Glutamatergic neuron (in vitro differentiated cells): ENCODE data around the gene SETD3. TPM values are rescaled to one million over a fixed set of nuclear protein-coding genes. Genes with fewer than 3 reads are reported as not detected.
A peak's percentile ranks its signal among the peaks of the same experiment; 100 is the strongest.

Experiments
- DNase-seq: peaks from one replicate; pipeline ENCODE4 v3.0.0; 2022
- H3K27ac Mint-ChIP-seq: one replicate; pipeline ENCODE4 v1.8.0; 2020; ENCODE audit warnings: mild to moderate bottlenecking, mixed read lengths, inconsistent platforms; ENCODE audit not compliant: unreplicated experiment
- H3K27me3 Mint-ChIP-seq: one replicate; pipeline ENCODE4 v1.8.0; 2020; ENCODE audit warnings: mild to moderate bottlenecking, moderate library complexity, mixed read lengths, inconsistent platforms; ENCODE audit not compliant: unreplicated experiment
- H3K36me3 Mint-ChIP-seq: one replicate; pipeline ENCODE4 v1.8.0; 2020; ENCODE audit warnings: mild to moderate bottlenecking, mixed read lengths, inconsistent platforms; ENCODE audit not compliant: unreplicated experiment
- H3K4me1 Mint-ChIP-seq: one replicate; pipeline ENCODE4 v1.8.0; 2020; ENCODE audit warnings: mild to moderate bottlenecking, low read depth, mixed read lengths, inconsistent platforms; ENCODE audit not compliant: unreplicated experiment
- H3K4me3 Mint-ChIP-seq: one replicate; pipeline ENCODE4 v1.8.0; 2020; ENCODE audit warnings: mild to moderate bottlenecking, mixed read lengths, inconsistent platforms; ENCODE audit not compliant: unreplicated experiment
- H3K9me3 Mint-ChIP-seq: one replicate; pipeline ENCODE4 v1.8.0; 2020; ENCODE audit warnings: mild to moderate bottlenecking, moderate library complexity, mixed read lengths, inconsistent platforms; ENCODE audit not compliant: unreplicated experiment
- CTCF ChIP-seq: fragments of 200-600 bp; sonication (generic); IDR thresholded peaks from one replicate; pipeline ENCODE4 v1.5.0; 2021; ENCODE audit not compliant: partially characterized antibody, unreplicated experiment
- total RNA-seq: library from RNA; stranded (reverse); fragmentation: NEBNext Ultra II Directional; extraction: Animal tissue kit (Norgen Biotek cat#: 25700); gene quantifications from one replicate; pipeline ENCODE4 v1.2.1, GENCODE V29; 2021; ENCODE audit not compliant: unreplicated experiment

SETD3 gene
- total RNA-seq, 1 donor from 2014 or later, result 46.2 TPM

DNA sequence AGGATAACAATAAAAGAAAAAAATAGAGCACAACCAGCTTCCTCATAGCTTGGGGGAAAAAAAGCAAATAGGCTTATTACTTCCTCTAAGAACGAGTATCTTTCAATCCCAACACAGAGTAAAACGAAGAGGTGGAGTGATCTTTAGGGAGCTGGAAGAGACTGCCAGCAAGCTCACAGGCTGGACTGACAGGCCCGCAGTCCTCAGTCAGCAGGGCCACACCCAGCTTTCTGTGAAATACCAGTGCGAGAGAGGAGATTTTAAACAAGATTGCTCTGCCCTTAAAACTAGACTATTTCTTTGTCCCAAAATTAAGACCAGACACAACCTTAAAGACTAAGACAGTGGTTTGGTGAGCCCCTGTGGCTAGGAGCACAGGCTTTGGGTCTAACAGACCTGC is 32.9 kb downstream of the SETD3 start:
- TF ChIP-seq CTCF, result no peak
- no peak overlapping the region for H3K4me3 Mint-ChIP-seq
- no peaks in the 10 kb centered on the region for H3K4me1 Mint-ChIP-seq
- H3K27me3 Mint-ChIP-seq, result no peaks in the 10 kb centered on the region
- H3K27ac Mint-ChIP-seq, result no peak overlapping the region
- no peaks in the 10 kb centered on the region for H3K36me3 Mint-ChIP-seq
- no peak for DNase-seq
- no peaks in the 10 kb centered on the region for H3K9me3 Mint-ChIP-seq

GRCh38 chr14:99445931-99446330 is 34.7 kb downstream of the SETD3 start:
- no peaks in the 10 kb centered on the region for H3K36me3 Mint-ChIP-seq
- no peak overlapping the region for H3K27ac Mint-ChIP-seq
- DNase-seq, result no peak
- H3K4me3 Mint-ChIP-seq, result no peak overlapping the region
- no peaks in the 10 kb centered on the region for H3K9me3 Mint-ChIP-seq
- no peak for TF ChIP-seq CTCF
- H3K4me1 Mint-ChIP-seq, result peaks cover 10% of the 10 kb centered on the region
- H3K27me3 Mint-ChIP-seq, result peaks cover 4% of the 10 kb centered on the region

DNA sequence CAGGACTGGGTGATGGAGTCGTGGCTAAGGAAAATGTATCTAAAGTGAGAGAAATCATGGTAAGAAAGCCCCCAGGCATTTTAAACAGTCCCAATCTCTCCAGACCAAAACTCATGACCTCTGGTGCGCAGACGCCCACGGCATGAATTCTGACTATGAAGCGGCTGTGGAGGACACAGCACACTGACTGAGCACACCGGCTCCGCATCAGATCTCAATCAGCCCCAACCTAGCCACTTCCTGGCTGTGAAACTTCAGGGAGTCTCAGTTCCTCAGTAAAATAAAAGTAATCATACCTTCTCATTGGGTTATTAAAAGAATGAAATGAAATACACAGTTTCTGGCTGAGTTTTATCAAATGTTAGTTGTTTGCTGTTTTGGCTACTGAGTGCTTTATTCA is 38.7 kb downstream of the SETD3 start:
- H3K9me3 Mint-ChIP-seq, result peaks cover 5% of the 10 kb centered on the region
- H3K27ac Mint-ChIP-seq, result no peak overlapping the region
- H3K4me1 Mint-ChIP-seq, result peaks cover 12% of the 10 kb centered on the region
- H3K36me3 Mint-ChIP-seq, result no peaks in the 10 kb centered on the region
- peaks cover 5% of the 10 kb centered on the region for H3K27me3 Mint-ChIP-seq
- no peak for TF ChIP-seq CTCF
- no peak overlapping the region for H3K4me3 Mint-ChIP-seq
- DNase-seq, result no peak

DNA sequence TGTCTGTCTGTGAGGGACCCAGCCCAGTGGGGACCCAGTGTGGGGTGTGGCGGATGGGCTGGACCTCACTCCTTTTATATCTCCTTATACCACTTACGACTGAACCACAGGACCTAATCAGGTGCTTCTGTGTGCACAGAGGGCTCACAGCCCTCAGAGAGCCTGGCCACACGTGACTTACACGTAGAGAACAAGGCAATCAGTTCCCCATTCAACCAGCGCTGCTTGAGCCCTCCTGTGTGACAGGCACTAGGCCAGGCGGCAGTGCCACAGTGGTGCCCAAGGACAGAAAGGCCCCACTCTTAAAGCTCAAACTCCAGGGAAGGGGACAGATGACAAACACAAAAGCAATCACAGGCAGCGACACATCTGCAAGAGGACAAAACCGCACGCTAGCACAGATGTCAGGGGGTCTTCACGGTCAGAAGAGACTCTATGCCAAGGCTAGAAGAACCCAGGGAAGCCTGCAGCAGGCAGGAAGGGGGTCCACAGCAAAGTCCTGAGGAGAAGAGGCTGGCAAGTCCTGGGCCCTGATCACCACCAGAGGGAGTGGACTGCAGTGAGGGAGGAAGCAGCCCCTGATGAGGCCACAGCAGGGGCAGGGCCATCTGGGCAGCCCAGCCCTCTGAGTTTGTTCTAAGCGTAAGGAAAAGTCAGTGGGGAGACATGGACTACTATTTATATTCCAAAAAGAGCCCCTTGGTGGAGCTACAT is 39.3 kb downstream of the SETD3 start:
- H3K27ac Mint-ChIP-seq, result no peak overlapping the region

More for the DNA sequence above, 39.3 kb downstream of the SETD3 start:
- Mint-ChIP-seq H3K36me3 (no peaks in the 10 kb centered on the region), H3K4me1 (peaks cover 12% of the 10 kb centered on the region), H3K9me3 (peaks cover 5% of the 10 kb centered on the region), H3K27me3 (peaks cover 5% of the 10 kb centered on the region), H3K4me3 (no peak overlapping the region)
- peak; percentile 63 for TF ChIP-seq CTCF
- peak; percentile 69 for DNase-seq
